Mucosa of gallbladder (tissue), 1 donor: Measurements from ENCODE around the gene DLX4. TPM values are rescaled to one million over a fixed set of nuclear protein-coding genes. Genes with fewer than 3 reads are reported as not detected.

ENCODE experiments used
- DNase-seq: peaks from one replicate; pipeline ENCODE4 v3.0.0-alpha.2; 2020; ENCODE audit warnings: low spot score
- total RNA-seq: library from RNA; stranded (reverse); gene quantifications from one replicate; pipeline ENCODE4 v1.2.1, GENCODE V29; 2021
- donor health status: DM: no; HTN: no; CAD: no.

Gene DLX4
- total RNA-seq, 1 donor from 2014 or later: not detected

GRCh38 chr17:50014471-50015088 is 45.6 kb downstream of the DLX4 start:
- no peak for DNase-seq

GRCh38 chr17:50015146-50015545 is 46.2 kb downstream of the DLX4 start:
- no peak for DNase-seq

GRCh38 chr17:50018909-50019308 is 49.9 kb downstream of the DLX4 start:
- DNase-seq: no peak

- no peak for DNase-seq
Measured at GRCh38 chr17:50020841-50021599, 52.0 kb downstream of the DLX4 start.

- no peak for DNase-seq
Measured at GRCh38 chr17:50021681-50022370, 52.8 kb downstream of the DLX4 start.

GRCh38 chr17:50022463-50023130 is 53.6 kb downstream of the DLX4 start:
- no peak for DNase-seq

GRCh38 chr17:50023520-50023919 is 54.5 kb downstream of the DLX4 start:
- no peak for DNase-seq

Other genes starting within 250 kb of the DLX4 start
- 14.2 TPM for gene FAM117A, start 205.1 kb upstream of the DLX4 start, total RNA-seq
- 63.8 TPM for gene KAT7, start 180.5 kb upstream of the DLX4 start, total RNA-seq
- gene TAC4, start 121.1 kb upstream of the DLX4 start, total RNA-seq: not detected
- gene DLX3, start 26.0 kb downstream of the DLX4 start, total RNA-seq: 0.26 TPM
- gene ITGA3, start 86.9 kb downstream of the DLX4 start, total RNA-seq: 134 TPM
- gene PDK2, start 126.2 kb downstream of the DLX4 start, total RNA-seq: 64.7 TPM
- gene SAMD14, start 161.0 kb downstream of the DLX4 start, total RNA-seq: 8.8 TPM
- 61.5 TPM for gene PPP1R9B, start 181.5 kb downstream of the DLX4 start, total RNA-seq
- gene SGCA, start 196.8 kb downstream of the DLX4 start, total RNA-seq: 23.5 TPM
- 421 TPM for gene COL1A1, start 232.4 kb downstream of the DLX4 start, total RNA-seq